ENCODE data around the gene KBTBD2.
"Not testable (repeated sequence)": the region's sequence is repeated elsewhere in the genome, so short reads cannot be mapped to it uniquely, and the experiment has no call there.

KBTBD2 gene

GRCh38 chr7:32891043-32891799, at the start of gene KBTBD2:
Gene KBTBD2 (minus strand): TSS chr7:32891760. CDS start chr7:32879604, 12,156 bp downstream.
- DNase-seq = peak; percentile 87

DNA sequence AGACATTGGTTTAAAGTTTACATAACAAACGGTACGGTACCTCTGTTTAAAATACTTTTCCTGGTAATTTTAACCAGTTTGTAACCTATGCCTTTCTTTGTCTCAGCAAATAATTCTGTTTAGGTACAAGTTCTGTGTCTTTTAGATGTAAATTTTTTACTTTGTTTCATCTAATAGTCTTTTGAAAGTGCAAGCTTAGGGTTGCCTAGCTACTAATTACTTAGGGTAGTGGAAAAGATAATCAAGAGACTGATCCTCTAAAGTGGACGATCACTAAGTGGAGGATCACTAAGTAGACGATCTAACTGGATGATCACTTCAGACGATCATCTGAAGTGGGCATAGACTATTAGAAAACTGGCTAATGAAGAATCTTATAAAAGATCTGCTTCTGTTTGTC, 49.6 kb upstream of the KBTBD2 start:
- no peak for DNase-seq

GRCh38 chr7:32937344-32938174, 46.0 kb upstream of the KBTBD2 start:
- DNase-seq = peak; percentile 21

GRCh38 chr7:32936689-32937088, 45.1 kb upstream of the KBTBD2 start:
- no peak for DNase-seq

GRCh38 chr7:32935558-32935957, 44.0 kb upstream of the KBTBD2 start:
- no peak for DNase-seq

DNA sequence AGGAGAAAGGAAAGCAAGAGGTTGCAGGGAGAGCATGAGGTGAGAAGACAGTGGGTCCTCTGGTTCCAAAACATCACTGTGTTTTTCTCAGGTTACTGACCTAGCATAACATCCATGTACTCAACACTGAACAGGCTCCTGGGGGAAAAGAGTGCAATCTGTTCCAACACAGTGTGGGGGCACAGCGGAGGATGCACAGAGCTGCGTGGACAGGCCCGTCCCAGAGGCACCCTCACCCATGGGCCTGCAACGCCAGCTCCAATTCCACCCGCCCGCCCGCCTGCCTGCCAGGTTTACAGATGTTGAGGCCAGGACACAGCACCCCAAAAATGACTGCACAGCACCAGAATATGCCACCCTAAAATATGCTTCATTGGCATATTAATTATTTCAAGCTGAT, 38.8 kb upstream of the KBTBD2 start:
- no peak for DNase-seq

- no peak for DNase-seq
These were observed 38.0 kb upstream of the KBTBD2 start for GRCh38 chr7:32929430-32930143.

GRCh38 chr7:32928785-32929298, 37.3 kb upstream of the KBTBD2 start:
- no peak for DNase-seq

- no peak for DNase-seq
These were observed 30.3 kb upstream of the KBTBD2 start for GRCh38 chr7:32921896-32922295.

DNA sequence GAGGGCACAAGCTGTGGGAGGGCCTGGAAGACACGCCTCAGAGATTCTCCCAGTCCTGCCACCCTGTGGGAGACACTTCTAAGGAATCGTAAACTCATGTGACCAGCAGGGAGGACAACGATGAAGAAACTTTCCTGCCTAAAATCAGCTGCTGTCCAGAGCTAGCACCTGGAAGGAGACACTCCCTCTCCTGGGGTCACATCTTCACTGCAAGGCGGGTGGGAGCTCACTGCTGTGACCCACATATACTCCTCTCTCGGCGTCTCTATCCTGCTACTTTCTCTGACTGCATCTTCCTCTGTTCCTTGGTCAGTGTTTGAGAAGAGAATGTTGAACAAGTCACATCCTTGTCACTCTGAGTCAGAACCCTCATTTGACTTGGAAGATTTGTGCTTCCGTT, 25.4 kb upstream of the KBTBD2 start:
- not testable (repeated sequence) for DNase-seq

DNA sequence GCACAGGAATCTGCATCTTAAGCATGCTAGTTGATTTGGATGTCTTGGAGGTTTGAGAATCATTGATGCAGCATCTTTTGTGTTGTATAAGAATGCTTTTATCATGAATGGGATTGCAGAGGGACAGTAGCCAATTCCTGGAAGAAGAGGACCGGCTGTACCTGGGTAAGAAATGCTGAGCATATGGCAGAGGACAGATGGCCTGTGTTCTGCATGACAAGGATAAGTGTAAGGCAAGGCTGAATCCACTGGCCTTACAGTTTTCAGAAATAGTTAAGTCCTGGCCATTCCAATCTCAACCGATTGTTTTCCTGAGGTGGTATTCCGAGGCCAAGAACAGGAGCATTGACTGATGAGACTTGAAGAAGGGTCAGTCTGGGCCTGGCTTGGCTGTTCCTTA, 24.4 kb upstream of the KBTBD2 start:
- DNase-seq = no peak

GRCh38 chr7:32915041-32915536, 23.5 kb upstream of the KBTBD2 start:
- DNase-seq = no peak

DNA sequence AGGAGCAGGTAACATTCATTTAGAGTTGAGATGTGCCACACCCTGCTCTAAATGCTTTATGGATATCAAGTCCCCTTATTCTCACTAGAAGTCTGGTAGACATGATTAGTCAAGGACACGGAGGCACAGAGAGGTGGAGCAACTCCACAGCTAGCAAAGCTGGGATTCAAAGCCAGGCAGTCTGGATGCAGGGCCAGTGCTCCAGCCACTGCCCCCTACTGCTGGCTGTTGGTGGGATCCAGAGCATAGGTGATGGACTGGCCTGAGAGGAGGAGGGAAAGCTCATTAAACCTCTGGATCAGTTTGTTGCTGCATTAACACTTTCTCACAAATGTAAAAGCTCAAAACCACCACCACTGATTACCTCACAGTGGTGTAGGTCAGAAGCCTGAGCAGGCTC, 22.6 kb upstream of the KBTBD2 start:
- no peak for DNase-seq

- DNase-seq = no peak
These were observed 18.6 kb upstream of the KBTBD2 start for GRCh38 chr7:32910195-32910594.

GRCh38 chr7:32905175-32905662, 13.7 kb upstream of the KBTBD2 start:
- peak; percentile 53 for DNase-seq

DNA sequence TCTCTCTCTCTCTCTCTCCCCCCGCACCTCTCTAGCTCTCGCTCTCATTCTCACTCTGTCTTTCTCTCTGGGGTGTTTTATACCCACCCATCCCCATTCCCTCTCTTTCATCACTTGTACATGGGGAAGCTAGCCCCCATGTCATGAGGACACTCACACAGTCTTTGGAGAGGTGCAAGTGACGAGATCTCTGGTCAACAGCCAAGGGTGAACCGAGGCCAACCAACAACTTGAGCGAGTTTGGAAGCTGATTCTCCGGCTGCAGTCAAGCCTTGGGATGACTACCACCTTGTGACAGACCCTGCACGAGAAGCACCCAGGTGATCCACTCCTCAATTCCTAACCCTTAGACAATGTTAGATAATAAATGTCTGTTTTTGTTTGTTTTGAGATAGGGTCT, 10.1 kb upstream of the KBTBD2 start:
- no peak for DNase-seq

- no peak for DNase-seq
These were observed 9.0 kb upstream of the KBTBD2 start for GRCh38 chr7:32900433-32900995.

DNA sequence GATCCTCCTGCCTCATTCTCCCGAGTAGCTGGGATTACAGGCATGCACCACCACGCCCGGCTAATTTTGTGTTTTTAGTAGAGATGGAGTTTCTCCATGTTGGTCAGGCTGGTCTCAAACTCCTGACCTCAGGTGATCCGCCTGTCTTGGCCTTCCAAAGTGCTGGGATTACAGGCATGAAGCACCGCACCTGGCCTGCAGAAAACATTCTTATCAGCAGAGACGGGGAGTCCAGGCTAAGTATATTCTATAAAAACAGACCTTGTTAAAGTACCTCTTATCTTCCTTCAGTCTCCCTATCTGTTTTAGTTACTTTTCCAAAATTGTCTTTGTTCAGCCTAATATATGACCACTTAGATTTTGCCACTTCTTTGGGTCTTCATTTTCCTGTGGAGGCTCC, 5.8 kb upstream of the KBTBD2 start:
- not testable (repeated sequence) for DNase-seq

GRCh38 chr7:32896564-32897347, 5.2 kb upstream of the KBTBD2 start:
- no peak for DNase-seq

DNA sequence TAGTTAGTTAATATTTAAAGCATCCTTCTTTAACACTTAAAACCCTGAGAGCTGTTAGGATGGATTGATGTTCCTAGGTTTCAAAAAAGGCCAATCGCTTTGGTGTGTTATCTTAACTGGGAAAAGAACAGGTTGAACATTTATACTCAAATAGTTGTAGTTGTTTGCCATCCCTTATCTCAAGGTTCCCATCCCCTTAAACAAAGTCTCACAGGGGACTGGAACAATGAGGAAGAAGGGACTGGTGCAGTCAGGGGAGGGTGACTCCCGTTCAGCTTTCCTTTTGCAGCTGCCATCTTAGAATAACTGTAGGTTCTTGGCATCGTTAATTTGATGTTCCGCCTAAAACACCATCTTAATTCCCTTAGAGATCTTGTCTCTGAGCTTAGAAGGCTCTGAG, 2.6 kb upstream of the KBTBD2 start:
- no peak for DNase-seq

DNA sequence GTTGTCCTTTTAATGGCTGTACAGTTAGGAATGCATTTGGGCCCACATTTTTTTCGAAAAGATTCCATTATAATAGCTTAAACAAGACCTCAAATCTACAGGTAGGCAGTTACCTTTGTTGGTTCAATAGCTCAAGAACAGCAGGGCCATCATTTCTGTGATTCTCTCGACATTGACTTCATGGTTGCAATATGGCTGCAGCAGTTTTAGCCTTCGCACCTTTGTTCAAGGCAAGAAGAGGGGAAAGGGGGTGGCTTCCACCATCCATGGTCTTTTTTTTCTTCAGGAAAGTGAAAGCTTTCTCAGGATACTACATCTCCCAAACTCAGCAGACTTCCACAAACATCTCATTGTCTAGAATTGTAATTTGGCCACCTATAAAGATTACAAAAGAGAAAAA, 2.2 kb upstream of the KBTBD2 start:
- DNase-seq = no peak

DNA sequence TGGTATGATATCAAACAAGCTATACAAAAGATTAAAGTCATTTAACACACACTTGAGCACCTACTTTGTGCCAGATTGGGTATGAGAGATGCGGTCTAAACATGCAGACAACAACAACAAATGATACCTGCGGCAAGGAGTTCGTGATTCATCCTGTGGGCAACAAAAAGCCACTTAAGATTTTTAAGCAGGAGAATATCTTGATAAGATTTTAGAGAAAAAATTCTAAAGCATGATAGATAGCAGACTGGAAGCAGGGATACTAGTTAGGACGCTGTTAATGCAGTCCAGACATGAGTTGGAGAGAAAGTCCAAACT, 1.6 kb upstream of the KBTBD2 start:
- no peak for DNase-seq

All from retina (tissue), 1 donor.